GM21619 (cell line): Measurements from ENCODE around the gene PDE4A.
"Not testable (repeated sequence)": the region's sequence is repeated elsewhere in the genome, so short reads cannot be mapped to it uniquely, and the experiment has no call there.

Source experiments
- ATAC-seq: cut with Tn5 transposase; IDR thresholded peaks from one replicate; pipeline ENCODE4 v1.9.1; 2021; ENCODE audit not compliant: unreplicated experiment

The PDE4A gene

DNA sequence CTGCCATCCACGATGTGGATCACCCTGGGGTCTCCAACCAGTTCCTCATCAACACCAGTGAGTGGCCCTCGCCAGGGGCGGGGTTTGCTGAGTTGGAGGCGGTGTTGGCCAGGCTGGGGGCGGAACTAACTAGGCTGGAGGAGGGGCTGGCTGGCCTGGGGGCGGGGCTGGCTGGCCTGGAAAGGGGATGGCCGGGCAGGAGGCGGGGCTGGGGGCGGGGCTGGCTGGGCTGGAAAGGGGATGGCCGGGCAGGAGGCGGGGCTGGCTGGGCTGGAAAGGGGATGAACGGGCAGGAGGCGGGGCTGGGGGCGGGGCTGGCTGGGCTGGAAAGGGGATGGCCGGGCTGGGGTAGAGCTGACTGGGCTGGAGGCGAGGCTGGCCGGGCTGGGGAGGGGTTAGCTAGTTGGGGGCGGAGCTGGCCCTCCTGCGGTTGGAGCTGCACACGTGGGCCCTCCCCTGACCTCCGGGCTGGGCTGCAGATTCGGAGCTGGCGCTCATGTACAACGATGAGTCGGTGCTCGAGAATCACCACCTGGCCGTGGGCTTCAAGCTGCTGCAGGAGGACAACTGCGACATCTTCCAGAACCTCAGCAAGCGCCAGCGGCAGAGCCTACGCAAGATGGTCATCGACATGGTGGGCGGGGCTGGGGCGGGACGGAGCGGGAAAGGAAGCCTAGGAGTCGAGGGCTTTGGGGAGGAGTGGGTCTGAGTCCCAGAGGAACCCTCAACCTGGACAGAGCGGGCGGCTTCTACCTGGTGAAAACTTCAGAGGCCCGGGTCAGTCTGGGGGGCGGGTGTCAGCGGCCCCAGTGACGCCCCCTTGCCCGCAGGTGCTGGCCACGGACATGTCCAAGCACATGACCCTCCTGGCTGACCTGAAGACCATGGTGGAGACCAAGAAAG is 41.0 kb downstream of the PDE4A start:
- peak; percentile 83 for ATAC-seq

GRCh38 chr19:10462042-10462441 is 41.7 kb downstream of the PDE4A start:
- not testable (repeated sequence) for ATAC-seq

DNA sequence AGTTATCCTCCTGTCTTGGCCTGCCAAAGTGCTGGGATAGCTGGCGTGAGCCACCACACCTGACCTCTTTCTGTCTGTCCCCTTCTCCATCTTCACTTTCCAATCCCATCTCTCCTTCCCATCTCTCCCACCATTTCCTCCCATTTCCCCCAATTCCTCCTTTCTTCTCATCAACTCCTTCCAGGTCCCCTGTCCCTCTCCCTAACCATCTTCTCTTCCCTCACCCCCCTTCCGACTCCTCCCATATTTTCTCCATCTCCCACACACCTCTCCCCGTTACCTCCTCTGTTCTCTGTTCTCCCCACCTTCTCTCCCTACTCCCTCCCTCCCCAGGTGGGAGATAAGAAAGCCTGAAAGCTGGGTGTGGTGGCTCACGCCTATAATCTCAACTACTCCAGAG is 42.2 kb downstream of the PDE4A start:
- ATAC-seq = no peak

- no peak for ATAC-seq
These were observed 44.1 kb downstream of the PDE4A start for GRCh38 chr19:10464456-10464855.

GRCh38 chr19:10467104-10467706 is 46.9 kb downstream of the PDE4A start:
- no peak for ATAC-seq

DNA sequence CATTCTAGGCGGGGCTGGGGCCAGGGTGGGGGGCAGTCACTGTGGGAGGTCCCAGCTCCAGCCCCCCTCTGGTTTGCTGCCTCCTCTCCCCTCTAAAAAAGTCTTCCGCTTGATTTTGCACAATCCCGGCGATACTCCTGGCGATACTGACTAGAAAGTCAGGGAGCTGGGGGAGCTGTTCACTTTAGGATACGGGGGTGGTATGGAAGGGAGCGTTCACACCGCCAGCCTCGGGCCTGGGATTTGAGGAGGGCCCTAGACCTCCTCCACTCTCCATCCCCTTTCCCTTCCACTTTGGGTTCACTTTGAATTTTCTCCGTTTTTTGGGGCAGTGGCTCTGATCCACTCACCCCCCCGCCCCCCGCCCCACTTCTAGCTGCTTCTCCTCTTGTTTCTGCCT is 47.8 kb downstream of the PDE4A start:
- no peak for ATAC-seq

GRCh38 chr19:10471909-10472308 is 51.6 kb downstream of the PDE4A start:
- ATAC-seq = no peak

- ATAC-seq = no peak
These were observed 52.9 kb downstream of the PDE4A start for GRCh38 chr19:10473192-10473591.

DNA sequence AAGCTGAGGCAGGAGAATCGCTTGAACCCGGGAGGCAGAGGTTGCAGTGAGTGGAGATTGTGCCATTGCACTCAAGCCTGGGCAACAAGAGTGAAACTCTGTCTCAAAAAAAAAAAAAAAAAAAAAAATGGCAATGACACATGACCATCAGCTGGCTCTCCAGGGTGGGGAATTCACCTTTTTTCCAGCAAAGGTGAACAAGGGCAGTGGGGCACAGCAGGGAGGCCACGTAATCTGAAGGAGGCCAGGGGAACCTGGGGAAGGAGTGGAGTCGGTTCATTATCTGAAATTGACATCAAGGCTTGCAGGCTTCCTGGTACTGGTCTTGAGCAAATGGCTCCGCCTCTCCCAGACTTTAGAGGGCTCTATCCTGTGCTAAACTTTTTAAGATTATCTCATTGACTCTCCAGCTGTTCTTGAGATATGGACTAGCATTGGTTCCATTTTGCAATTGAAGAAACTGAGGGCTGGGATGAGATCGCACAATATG is 54.7 kb downstream of the PDE4A start:
- ATAC-seq = no peak

- ATAC-seq = no peak
These were observed 58.1 kb downstream of the PDE4A start for GRCh38 chr19:10478476-10478875.

GRCh38 chr19:10478903-10479384 is 58.6 kb downstream of the PDE4A start:
- ATAC-seq = no peak

DNA sequence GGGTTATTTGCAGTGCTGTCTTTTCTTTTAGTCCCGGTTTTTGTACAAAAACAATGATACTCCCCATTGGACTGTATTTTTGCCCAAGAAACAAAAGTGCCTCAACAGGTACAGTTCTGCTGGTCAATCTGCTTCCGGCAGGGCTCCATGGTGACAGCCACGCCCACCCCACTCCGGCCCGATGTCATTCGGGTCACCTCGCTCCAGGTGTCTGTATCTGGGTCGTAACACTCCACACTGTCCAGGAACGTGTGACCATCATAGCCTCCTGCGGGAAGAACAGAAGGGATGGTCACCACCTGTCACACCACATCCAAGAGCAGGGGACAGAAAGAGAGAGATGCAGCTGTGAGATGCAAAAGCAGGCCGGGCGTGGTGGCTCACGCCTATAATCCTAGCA is 66.2 kb downstream of the PDE4A start:
- no peak for ATAC-seq

- no peak for ATAC-seq
These were observed 71.2 kb downstream of the PDE4A start for GRCh38 chr19:10491472-10492047.

DNA sequence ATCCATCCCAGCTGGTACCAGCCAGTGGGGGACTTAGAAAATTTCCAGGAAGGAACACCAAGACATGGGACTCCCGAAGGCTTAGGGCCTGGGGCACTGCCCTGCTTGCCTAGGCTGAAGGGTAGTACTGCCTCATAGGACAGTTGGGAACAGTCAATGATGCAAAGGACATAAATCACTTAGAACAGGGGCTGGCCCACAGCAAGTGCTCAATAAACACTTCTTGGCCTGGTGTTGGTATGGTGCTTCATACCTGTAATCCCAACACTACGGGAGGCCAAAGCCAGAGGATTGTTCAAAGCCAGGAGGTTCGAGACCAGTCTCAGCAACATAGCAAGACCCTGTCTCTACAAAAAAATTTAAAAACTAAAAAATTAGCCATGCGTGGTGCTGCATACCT is 77.0 kb downstream of the PDE4A start:
- no peak for ATAC-seq

DNA sequence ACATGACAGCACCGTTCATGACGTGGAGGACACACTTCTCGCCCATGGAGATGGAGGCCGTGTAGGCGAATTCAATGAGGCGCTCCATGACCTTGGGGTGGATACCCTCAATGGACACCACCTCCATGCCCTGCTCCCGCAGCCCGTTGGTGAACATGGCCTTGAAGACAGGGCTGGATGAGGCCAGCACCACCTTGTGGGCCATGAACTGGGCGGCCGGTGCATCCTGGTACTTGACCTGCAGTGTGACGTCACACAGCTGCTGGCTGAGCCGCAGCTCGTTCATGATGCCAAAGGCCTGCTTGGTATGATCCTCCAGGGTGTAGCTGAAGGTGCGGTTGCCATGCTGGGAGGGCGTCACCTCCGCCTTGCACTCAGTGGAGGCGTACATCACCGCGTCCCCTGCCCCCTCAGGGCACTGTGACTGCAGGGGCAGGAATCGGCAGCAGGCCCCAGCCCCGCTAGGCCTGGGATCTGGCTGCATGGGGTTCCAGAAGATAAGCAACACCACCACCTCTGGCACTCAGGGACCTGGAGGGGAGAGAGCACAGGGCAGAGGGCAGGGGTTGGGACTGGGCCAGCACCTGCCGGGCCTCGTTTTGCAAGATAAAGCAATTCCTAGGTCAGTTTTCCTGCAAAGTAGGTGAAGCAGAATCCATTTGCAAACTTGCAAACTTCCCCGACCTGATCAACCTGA is 79.4 kb downstream of the PDE4A start:
- ATAC-seq = no peak

DNA sequence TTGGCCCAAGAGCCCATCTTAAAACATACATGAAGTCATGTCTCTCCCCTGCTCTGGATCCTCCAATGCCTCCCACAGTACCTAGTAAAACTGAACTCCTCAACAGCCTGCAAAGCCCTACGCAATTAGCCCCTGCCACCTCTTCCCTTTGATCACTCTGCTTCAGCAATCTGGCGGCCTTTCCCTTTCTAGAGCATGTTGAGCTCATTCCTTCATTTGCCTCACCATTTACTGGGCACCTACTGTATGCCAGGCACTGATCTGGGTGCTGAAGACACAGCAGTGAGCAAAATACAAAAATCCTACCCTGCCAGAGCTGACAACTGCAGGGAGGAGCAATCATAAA is 79.9 kb downstream of the PDE4A start:
- ATAC-seq = no peak

DNA sequence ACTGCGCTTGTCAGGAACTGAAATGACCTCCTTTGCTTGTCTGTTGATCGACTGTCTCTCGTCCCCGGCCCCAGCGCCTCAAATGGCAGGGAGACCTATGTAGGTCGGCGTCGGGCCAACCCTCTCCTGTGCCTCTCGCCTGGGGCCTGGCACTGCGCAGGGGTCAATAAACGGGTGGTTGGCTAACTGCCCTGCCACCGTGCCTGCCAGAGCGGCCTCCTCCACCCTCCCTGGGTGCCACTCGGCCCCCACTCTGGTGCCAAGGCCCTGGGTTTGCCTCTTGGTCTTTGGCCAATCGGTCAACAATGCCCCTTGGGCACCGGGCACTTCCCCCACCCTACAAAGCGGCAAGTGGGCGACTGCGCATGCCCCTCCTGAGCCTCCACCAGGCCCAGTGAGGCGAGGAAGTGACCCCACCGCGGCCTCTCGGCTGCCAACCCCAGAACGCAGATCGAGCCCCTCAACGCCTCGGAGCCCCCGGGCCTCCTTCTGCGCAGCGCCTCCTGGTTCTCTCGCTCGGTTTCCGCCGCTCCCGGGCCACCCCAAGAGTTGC is 81.7 kb downstream of the PDE4A start:
- ATAC-seq = peak; percentile 28

- ATAC-seq = peak; percentile 76
These were observed 82.2 kb downstream of the PDE4A start for GRCh38 chr19:10502524-10503001.

- ATAC-seq = no peak
These were observed 82.9 kb downstream of the PDE4A start, which contains the start of gene KEAP1 for GRCh38 chr19:10503002-10503789. Gene KEAP1 (minus strand): TSS chr19:10503356. CDS start chr19:10500033, 3,323 bp downstream.
